HG02571 (cell line): ENCODE data around the gene ASCL2.
"Not testable (repeated sequence)": the region's sequence is repeated elsewhere in the genome, so short reads cannot be mapped to it uniquely, and the experiment has no call there.

Experiments used
- ATAC-seq: cut with Tn5 transposase; IDR thresholded peaks from one replicate; pipeline ENCODE4 v1.9.1; 2021; ENCODE audit warnings: mild to moderate bottlenecking, moderate library complexity; ENCODE audit not compliant: unreplicated experiment

The ASCL2 gene

GRCh38 chr11:2298795-2299761 lies 28.7 kb upstream of the ASCL2 start:
- no peak for ATAC-seq

GRCh38 chr11:2298131-2298794 lies 27.9 kb upstream of the ASCL2 start:
- no peak for ATAC-seq

- no peak for ATAC-seq
Observed at GRCh38 chr11:2297623-2298030, 27.2 kb upstream of the ASCL2 start.

GRCh38 chr11:2296913-2297622 lies 26.7 kb upstream of the ASCL2 start:
- ATAC-seq = no peak

- ATAC-seq = no peak
Observed at GRCh38 chr11:2295971-2296912, 25.9 kb upstream of the ASCL2 start.

GRCh38 chr11:2294926-2295290 lies 24.5 kb upstream of the ASCL2 start:
- ATAC-seq = no peak

GRCh38 chr11:2293984-2294925 lies 23.9 kb upstream of the ASCL2 start:
- ATAC-seq = no peak

GRCh38 chr11:2293531-2293971 lies 23.2 kb upstream of the ASCL2 start:
- ATAC-seq = no peak

GRCh38 chr11:2290351-2290841 lies 20.0 kb upstream of the ASCL2 start:
- no peak for ATAC-seq

GRCh38 chr11:2289859-2290258 lies 19.5 kb upstream of the ASCL2 start:
- ATAC-seq = no peak

GRCh38 chr11:2289350-2289749 lies 19.0 kb upstream of the ASCL2 start:
- ATAC-seq = no peak

- ATAC-seq = no peak
Observed at GRCh38 chr11:2287091-2287490, 16.7 kb upstream of the ASCL2 start.

- ATAC-seq = not testable (repeated sequence)
Observed at GRCh38 chr11:2286350-2286749, 16.0 kb upstream of the ASCL2 start.

- no peak for ATAC-seq
Observed at GRCh38 chr11:2280208-2280607, 9.8 kb upstream of the ASCL2 start.

GRCh38 chr11:2277933-2278523 lies 7.6 kb upstream of the ASCL2 start:
- ATAC-seq = no peak

- no peak for ATAC-seq
Observed at GRCh38 chr11:2277008-2277346, 6.6 kb upstream of the ASCL2 start.

- no peak for ATAC-seq
Observed at GRCh38 chr11:2276280-2277007, 6.1 kb upstream of the ASCL2 start.
